Epithelial cell of esophagus (primary cell): ENCODE data around the gene NDUFA7.

Experiments used
- DNase-seq: peaks from one replicate; pipeline ENCODE4 v3.0.0; 2010; ENCODE audit warnings: low read depth
- H3K4me3 ChIP-seq: 2 replicates; pipeline ENCODE4 v1.5.1; 2011; ENCODE audit warnings: mild to moderate bottlenecking, low read length, control low read depth
- TF ChIP-seq, protein P1 (sequence below): IDR thresholded peaks from 2 replicates; pipeline ENCODE4 v1.5.1; 2011; ENCODE audit warnings: low read depth, mild to moderate bottlenecking, low read length, control low read depth, inconsistent platforms; ENCODE audit not compliant: insufficient read depth; ENCODE audit errors: missing control alignments

NDUFA7 gene

GRCh38 chr19:8336660-8337059 lies 15.5 kb upstream of the NDUFA7 start:
- no peak for DNase-seq
- H3K4me3 ChIP-seq, result no peak overlapping the region
- TF ChIP-seq, protein P1, sequence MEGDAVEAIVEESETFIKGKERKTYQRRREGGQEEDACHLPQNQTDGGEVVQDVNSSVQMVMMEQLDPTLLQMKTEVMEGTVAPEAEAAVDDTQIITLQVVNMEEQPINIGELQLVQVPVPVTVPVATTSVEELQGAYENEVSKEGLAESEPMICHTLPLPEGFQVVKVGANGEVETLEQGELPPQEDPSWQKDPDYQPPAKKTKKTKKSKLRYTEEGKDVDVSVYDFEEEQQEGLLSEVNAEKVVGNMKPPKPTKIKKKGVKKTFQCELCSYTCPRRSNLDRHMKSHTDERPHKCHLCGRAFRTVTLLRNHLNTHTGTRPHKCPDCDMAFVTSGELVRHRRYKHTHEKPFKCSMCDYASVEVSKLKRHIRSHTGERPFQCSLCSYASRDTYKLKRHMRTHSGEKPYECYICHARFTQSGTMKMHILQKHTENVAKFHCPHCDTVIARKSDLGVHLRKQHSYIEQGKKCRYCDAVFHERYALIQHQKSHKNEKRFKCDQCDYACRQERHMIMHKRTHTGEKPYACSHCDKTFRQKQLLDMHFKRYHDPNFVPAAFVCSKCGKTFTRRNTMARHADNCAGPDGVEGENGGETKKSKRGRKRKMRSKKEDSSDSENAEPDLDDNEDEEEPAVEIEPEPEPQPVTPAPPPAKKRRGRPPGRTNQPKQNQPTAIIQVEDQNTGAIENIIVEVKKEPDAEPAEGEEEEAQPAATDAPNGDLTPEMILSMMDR, result no peak

DNA sequence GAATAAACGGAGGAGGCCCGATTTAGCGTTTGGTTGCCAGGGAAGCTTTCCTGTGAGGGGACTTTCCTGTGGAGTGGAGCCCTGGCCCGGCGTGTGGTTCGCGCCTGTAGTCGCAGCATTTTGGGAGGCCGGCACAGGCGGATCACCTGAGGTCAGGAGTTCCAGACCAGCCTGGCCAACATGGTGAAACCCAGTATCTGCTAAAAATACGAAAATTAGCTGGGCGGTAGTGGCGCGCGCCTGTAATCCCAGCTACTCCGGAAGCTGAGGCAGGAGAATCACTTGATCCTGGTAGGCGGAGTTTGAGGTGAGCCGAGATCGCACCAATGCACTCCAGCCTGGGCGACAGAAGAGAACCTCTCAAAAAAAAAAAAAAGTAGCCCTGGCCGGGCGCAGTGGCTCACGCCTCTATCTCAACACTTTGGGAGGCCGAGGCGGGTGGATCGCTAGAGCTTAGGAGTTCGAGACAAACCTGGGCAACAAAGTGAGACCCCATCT lies 14.9 kb upstream of the NDUFA7 start:
- TF ChIP-seq, protein P1, result no peak
- no peak for DNase-seq
- H3K4me3 ChIP-seq, result no peak overlapping the region

DNA sequence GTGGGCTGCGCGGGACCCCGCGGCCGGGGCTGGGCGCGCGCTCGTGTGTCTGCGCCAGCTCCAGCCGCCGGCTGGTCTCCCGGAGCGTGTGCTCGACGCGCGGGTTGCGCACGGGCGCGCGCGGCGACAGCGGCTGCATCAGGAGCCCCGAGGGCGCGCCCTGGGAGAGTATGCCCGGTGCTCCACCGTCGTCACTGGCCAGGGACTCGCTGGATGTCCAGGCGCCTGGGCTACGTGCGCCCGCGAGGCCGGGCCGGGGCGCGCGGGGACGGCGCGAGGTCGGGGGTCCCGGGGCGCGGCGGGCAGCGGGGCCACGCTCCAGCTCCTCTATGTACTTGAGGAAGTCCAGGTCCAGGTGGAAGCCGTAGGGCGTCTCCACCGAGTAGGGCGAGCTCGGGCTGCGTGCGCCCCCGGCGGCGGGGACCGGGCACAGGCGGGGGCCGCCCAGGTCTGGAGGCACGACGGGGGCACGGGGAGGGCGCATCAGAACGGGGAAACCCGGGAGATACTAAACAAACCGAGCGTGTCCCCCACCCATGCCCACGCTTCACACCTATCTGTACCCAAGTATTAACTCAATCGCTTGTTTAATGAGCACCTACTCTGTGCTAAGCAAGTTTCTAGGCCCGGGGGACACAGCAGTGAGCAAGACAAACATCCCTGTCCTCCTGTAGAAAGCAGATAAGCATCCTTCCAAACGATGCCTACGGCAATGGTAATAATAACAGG lies 14.3 kb upstream of the NDUFA7 start:
- DNase-seq, result no peak
- TF ChIP-seq, protein P1, result no peak
- peak overlapping the region; percentile 7 for H3K4me3 ChIP-seq

DNA sequence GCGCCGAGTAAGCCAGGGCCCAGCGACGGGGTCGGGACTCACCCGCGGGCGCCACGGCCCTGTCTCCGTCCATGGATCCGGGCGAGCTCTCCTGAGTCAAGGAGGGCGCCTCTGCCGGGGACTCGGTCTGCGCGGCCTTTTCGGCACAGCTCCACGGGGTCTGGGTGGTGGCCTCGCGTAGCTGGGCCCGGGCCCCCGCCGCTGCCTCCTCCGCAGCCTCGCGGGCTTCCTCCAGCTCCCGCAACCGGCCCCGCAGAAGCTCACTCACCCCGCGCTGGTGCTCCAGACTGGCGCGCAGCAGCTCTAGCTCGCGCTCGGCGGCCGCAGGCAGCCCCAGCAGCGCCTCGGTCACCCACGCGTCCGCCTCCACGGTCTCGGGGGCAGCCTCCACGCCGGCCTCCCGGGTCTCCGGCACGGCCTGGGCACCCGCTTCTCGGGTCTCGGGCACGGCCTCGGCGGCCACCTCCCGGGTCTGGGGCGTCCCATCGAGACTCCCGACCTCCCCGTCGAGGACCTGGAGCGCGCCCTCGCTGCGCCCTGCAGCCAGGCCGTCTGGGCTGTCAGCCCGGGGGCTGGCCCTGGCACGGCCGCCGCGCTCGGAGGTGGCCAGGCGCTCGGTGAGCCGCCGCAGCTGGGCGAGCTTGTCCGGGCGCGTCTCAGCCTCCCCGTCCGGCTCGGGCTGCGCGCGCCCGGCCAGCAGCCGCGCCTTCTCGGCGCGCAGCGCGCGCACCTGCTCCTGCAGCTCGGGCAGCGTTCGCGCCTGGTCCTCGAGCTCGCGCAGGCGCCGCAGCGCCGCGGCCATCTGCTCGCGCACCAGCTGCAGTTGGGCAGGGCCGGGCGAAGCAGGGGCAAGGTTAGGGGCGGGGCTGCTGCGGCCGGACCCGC lies 13.5 kb upstream of the NDUFA7 start:
- TF ChIP-seq, protein P1, result no peak
- DNase-seq, result peak; percentile 93
- H3K4me3 ChIP-seq, result peak overlapping the region; percentile 21

- DNase-seq, result no peak
- TF ChIP-seq, protein P1, result no peak
- H3K4me3 ChIP-seq, result peak overlapping the region; percentile 21
Measured at GRCh38 chr19:8333767-8334457, 12.7 kb upstream of the NDUFA7 start.

GRCh38 chr19:8332976-8333766 lies 12.0 kb upstream of the NDUFA7 start:
- no peak overlapping the region for H3K4me3 ChIP-seq
- no peak for DNase-seq
- TF ChIP-seq, protein P1, result no peak
